ENCODE data around the gene NID2.

DNA sequence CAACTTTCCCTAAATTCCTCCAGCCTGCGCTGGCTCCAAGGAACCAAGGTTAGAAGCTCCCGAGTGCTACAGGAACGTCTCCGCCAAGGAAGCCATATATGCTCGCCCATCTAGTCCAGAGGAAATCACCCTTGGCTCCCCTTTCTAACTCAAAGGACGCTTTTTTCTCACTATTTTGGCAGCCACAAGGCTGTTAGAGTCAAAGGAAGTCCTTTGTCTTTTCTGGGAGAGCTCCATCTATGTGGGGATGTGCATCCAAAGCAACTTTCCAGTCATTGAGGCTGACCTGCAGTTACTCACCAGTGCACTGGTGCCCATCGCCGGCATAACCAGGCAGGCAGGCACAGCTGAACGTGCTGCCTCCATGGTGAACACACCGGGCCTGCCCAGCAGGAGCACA, 42.0 kb downstream of the NID2 start:
- TF ChIP-seq CTCF (IDR thresholded peaks at IDR 0.05) (no peak), POLR2A (IDR thresholded peaks at IDR 0.05) (no peak)

All from adrenal gland (tissue), 5 donors.